ENCODE results near the gene BLOC1S6. TPM values are rescaled to one million over a fixed set of nuclear protein-coding genes. Genes with fewer than 3 reads are reported as not detected.

Gene BLOC1S6
- total RNA-seq, 8 experiments from 2014 or later = 60.1 to 102 (median 70.4) TPM

DNA sequence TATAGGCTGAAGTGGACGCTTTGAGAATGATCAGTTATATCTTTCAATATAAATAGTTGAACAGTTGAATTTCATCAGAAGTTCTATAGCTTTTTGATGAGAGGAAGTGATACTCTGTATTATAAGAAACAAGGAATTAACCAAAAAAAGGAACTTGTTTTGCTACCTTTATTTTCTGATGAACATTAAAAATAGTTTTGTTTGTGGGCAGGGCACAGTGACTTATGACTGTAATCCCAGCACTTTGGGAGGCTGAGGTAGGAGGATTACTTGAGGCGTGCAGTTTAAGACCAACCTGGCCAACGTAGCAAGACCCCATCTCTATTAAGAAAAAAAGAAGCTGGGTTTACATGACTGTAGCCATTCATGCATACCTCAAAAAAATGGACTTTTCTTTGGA lies 16.7 kb downstream of the BLOC1S6 start:
- H3K4me3 ChIP-seq = no peak overlapping the region
- no peak overlapping the region for H3K27ac ChIP-seq
- WGBS, 10 experiments = 83 to 100% (median 100%) methylated on average over 1 to 3 of the region's 3 CpGs; no CpG with 5 or more reads in 3 of the 10 experiments
- in situ Hi-C loops (cut with MboI; ENCODE audit: low pct_unique_long_range_greater_than_20kb in 2 of 9, low sequenced_read_pairs in 9 of 9, unreplicated experiment in 9 of 9) = loop anchor here in 1 of 9 experiments (25.0 kb wide), 1 partner anchor 142 kb away; no protein-coding TSS in a partner anchor
- ATAC-seq (replicated peaks in 6 of 8) = no peak
- H3K4me1 ChIP-seq (replicated peaks in 1 of 2) = no peaks in the 10 kb centered on the region

DNA sequence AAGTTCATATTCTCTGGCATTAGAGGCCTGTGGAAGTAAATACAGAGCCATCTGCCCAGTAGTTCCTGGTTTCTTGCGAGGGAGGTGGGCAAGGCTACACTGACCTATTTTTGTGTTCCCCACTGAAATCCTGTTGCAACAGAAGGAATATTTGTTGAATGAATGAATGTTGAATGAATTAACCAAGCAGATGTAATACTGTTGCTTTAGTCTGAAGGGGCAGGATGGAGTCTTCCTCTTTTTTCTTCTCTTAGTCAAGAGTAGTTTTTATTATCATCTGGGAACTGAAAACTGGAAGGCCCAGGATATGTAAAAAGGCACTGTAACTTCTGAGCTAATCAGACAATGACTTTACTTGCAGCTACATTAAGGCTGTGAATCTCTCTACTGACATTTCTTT lies 17.1 kb downstream of the BLOC1S6 start:
- H3K27ac ChIP-seq = no peak overlapping the region
- no peak overlapping the region for H3K4me3 ChIP-seq
- 22 to 100% (median 89%) methylated on average over 1 of the region's 1 CpG; no CpG with 5 or more reads in 4 of the 10 experiments for WGBS, 10 experiments
- in situ Hi-C loops (cut with MboI; ENCODE audit: low pct_unique_long_range_greater_than_20kb in 2 of 9, low sequenced_read_pairs in 9 of 9, unreplicated experiment in 9 of 9) = loop anchor here in 1 of 9 experiments (25.0 kb wide), 1 partner anchor 142 kb away; no protein-coding TSS in a partner anchor
- peak in 1 of 8 experiments; percentile 12 for ATAC-seq (replicated peaks in 6 of 8)
- H3K4me1 ChIP-seq (replicated peaks in 1 of 2) = no peaks in the 10 kb centered on the region

DNA sequence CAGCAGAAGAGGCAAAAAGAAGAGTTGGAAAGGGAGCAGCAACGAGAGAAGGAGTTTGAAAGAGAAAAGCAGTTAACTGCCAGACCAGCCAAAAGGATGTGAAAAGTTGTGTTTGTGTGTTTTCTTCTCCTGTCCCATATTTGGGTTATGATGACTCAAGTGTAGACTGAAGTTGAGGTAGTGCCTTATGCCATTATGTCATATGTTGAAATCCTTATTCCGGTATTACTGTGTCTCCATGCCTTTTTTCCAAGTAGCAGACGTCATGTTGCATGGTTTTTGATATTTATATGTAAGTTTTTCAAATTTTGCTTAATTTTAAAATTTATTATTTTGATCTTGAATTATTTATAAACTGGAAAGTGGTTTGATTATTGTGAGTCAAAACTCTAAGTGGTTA lies 19.2 kb downstream of the BLOC1S6 start:
- Histone ChIP-seq H3K27ac (no peak overlapping the region), H3K4me1 (replicated peaks in 1 of 2) (no peaks in the 10 kb centered on the region), H3K4me3 (no peak overlapping the region)
- in situ Hi-C loops (cut with MboI; ENCODE audit: low pct_unique_long_range_greater_than_20kb in 2 of 9, low sequenced_read_pairs in 9 of 9, unreplicated experiment in 9 of 9) = loop anchor here in 1 of 9 experiments (25.0 kb wide), 1 partner anchor 144 kb away; no protein-coding TSS in a partner anchor
- 33 to 100% (median 88%) methylated on average over 1 to 3 of the region's 3 CpGs; no CpG with 5 or more reads in 2 of the 10 experiments for WGBS, 10 experiments
- ATAC-seq (replicated peaks in 6 of 8) = no peak

DNA sequence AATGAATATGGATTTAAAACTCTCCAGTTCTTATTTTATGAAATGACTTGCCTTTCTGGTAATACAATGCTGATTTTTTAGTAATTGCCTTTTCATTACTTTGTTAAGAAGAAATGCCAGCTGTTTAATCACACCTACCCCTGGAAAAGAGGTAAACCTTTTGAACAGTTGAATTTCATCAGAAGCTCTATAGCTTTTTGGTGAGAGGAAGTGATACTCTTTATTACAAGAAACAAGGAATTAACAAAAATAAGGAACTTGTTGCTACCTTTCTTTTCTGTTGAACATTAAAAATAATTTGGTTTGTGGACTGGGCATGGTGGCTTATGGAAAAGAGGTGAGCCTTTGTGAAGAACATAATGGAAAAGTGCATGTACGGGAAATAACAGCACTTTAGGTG lies 19.7 kb downstream of the BLOC1S6 start:
- no peak overlapping the region for H3K4me3 ChIP-seq
- H3K27ac ChIP-seq = no peak overlapping the region
- no peak for ATAC-seq (replicated peaks in 6 of 8)
- 67 to 100% (median 100%) methylated on average over 1 of the region's 1 CpG; no CpG with 5 or more reads in 6 of the 10 experiments for WGBS, 10 experiments
- in situ Hi-C loops (cut with MboI; ENCODE audit: low pct_unique_long_range_greater_than_20kb in 2 of 9, low sequenced_read_pairs in 9 of 9, unreplicated experiment in 9 of 9) = loop anchor here in 1 of 9 experiments (25.0 kb wide), 1 partner anchor 145 kb away; no protein-coding TSS in a partner anchor
- H3K4me1 ChIP-seq (replicated peaks in 1 of 2) = no peaks in the 10 kb centered on the region

DNA sequence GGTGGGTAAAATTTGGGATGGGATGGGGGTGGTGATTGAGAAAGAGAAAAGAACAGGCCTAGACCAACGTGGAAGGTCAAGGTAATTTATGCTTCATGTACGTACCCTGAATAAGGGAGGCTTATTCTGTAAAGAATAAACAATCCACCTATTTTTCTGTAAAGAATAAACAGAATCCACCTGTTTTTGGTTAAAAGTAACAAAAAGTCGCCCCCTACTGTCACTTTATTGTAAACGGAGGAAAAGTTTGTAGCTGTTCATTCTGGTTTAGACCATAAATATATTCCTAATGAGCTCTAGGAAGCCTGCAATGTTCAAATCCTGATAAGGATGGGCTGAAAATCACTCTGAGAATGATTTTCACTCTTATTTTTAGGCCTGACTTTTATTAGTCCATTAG lies 24.1 kb downstream of the BLOC1S6 start:
- in situ Hi-C loops (cut with MboI; ENCODE audit: low pct_unique_long_range_greater_than_20kb in 2 of 9, low sequenced_read_pairs in 9 of 9, unreplicated experiment in 9 of 9) = loop anchor here in 2 of 9 experiments (10.0 to 25.0 kb wide), 2 partner anchors 147 to 149 kb away; no protein-coding TSS in a partner anchor
- no peak for ATAC-seq (replicated peaks in 6 of 8)
- WGBS, 10 experiments = 7 to 60% (median 19%) methylated on average over 1 to 4 of the region's 4 CpGs
- Histone ChIP-seq H3K27ac (no peak overlapping the region), H3K4me3 (no peak overlapping the region), H3K4me1 (replicated peaks in 1 of 2) (no peaks in the 10 kb centered on the region)

DNA sequence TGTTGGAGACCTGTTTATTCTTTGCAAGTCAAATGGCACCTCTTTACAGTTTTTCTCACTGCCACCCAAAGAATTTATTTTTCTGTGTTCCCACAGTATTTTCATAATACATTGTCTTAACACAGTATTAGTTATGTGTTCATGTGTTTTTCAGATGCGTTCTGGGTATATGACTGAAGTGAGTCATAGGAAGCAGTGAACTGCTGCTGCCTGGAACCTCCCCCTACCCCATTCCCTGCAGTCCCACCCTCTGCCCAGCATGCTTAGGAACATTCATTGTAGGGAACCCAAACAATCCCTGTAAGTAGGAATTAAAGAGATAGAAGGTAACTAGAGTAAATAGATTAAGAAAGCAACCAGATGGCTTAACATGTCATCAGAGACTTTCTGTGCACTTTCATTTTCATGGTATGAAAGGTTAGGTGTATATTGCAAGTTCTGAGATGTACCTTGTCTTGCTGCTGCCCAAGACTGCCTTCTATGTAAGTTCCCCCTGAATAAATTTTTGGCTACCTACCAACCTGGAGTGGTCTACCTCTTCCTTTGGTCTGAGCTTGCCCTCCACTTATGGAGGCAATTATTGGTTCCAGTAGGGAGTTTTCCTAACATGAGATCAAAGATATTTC lies 25.7 kb downstream of the BLOC1S6 start:
- ATAC-seq (replicated peaks in 6 of 8) = peak; percentile 35 to 86 (median 50)
- Histone ChIP-seq H3K4me3 (no peak overlapping the region), H3K27ac (no peak overlapping the region), H3K4me1 (replicated peaks in 1 of 2) (no peaks in the 10 kb centered on the region)
- in situ Hi-C loops (cut with MboI; ENCODE audit: low pct_unique_long_range_greater_than_20kb in 2 of 9, low sequenced_read_pairs in 9 of 9, unreplicated experiment in 9 of 9) = loop anchor here in 2 of 9 experiments (10.0 to 25.0 kb wide), 2 partner anchors 148 to 151 kb away; no protein-coding TSS in a partner anchor
- WGBS, 10 experiments = 71 to 90% methylated on average over 1 of the region's 1 CpG; no CpG with 5 or more reads in 8 of the 10 experiments

DNA sequence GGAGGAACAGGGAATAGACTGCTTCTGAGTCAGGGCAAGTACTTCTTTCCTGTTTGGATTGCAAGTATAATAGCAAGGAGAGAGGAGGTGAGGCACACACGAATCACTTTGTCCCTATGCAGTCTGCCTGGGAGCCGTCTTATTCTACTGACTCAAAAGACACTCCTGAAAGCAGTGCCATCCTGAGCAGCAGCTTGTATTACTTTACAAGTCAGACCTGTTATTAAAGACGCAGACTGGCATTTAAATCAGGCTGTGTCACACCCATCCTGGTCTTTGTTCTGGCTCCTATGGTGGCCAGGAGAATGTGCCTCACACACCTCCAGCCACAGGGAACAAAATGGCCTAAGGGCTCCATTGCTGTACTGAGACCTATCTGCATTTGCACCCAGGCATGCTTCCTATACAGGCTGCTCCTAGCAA lies 29.7 kb downstream of the BLOC1S6 start:
- in situ Hi-C loops (cut with MboI; ENCODE audit: low pct_unique_long_range_greater_than_20kb in 2 of 9, low sequenced_read_pairs in 9 of 9, unreplicated experiment in 9 of 9) = loop anchor here in 2 of 9 experiments (10.0 to 25.0 kb wide), 2 partner anchors 152 to 155 kb away; no protein-coding TSS in a partner anchor
- 31 to 100% (median 63%) methylated on average over 1 to 3 of the region's 3 CpGs; no CpG with 5 or more reads in 3 of the 10 experiments for WGBS, 10 experiments
- ATAC-seq (replicated peaks in 6 of 8) = no peak
- Histone ChIP-seq H3K4me3 (no peak overlapping the region), H3K27ac (no peak overlapping the region), H3K4me1 (replicated peaks in 1 of 2) (no peaks in the 10 kb centered on the region)

DNA sequence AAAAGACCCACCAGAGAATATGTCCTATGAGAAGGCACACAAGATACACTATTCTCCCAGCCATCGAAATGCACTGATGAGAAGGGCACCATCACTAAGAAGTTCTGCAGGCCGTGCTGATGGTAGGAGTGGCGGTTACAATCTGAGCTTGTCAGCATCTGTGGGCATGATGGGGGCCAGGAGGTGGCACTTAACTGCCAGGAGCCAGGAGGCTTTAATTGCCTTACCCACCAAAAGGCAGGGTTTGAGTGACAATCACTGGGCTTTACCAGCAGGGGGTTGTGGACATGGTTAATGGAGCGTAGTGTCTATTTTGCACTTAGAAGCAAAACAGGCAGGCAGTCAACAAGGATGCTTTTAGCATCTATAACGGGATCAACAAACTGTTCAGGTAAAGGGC lies 31.6 kb downstream of the BLOC1S6 start:
- 60 to 100% (median 83%) methylated on average over 1 to 3 of the region's 5 CpGs; no CpG with 5 or more reads in 4 of the 10 experiments for WGBS, 10 experiments
- H3K4me1 ChIP-seq (replicated peaks in 1 of 2) = no peaks in the 10 kb centered on the region
- no peak overlapping the region for H3K27ac ChIP-seq
- ATAC-seq (replicated peaks in 6 of 8) = no peak
- H3K4me3 ChIP-seq = no peak overlapping the region
- in situ Hi-C loops (cut with MboI; ENCODE audit: low pct_unique_long_range_greater_than_20kb in 2 of 9, low sequenced_read_pairs in 9 of 9, unreplicated experiment in 9 of 9) = loop anchor here in 2 of 9 experiments (10.0 to 25.0 kb wide), 2 partner anchors 154 to 157 kb away; no protein-coding TSS in a partner anchor

DNA sequence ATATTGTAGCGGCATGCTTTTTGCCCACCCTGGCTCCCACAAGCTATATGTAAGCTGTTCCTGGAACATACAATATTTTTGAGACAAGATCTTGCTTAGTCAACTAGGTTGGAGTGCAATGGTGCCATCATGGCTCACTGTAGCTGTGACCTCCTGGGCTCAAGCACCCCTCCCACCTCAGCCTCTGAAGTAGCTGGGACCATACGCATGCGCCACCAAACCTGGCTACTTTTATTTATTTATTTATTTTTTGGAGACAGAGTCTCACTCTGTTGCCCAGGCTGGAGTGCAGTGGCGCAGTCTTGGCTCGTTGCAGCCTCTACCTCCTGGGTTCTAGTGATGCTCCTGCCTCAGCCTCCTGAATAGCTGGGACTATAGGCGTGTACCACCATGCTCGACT lies 41.0 kb downstream of the BLOC1S6 start:
- 70 to 100% (median 89%) methylated on average over 2 to 7 of the region's 7 CpGs; no CpG with 5 or more reads in 2 of the 10 experiments for WGBS, 10 experiments
- Histone ChIP-seq H3K4me1 (replicated peaks in 1 of 2) (no peaks in the 10 kb centered on the region), H3K27ac (no peak overlapping the region), H3K4me3 (no peak overlapping the region)
- no peak for ATAC-seq (replicated peaks in 6 of 8)
- in situ Hi-C loops (cut with MboI; ENCODE audit: low pct_unique_long_range_greater_than_20kb in 2 of 9, low sequenced_read_pairs in 9 of 9, unreplicated experiment in 9 of 9) = no loop called here

DNA sequence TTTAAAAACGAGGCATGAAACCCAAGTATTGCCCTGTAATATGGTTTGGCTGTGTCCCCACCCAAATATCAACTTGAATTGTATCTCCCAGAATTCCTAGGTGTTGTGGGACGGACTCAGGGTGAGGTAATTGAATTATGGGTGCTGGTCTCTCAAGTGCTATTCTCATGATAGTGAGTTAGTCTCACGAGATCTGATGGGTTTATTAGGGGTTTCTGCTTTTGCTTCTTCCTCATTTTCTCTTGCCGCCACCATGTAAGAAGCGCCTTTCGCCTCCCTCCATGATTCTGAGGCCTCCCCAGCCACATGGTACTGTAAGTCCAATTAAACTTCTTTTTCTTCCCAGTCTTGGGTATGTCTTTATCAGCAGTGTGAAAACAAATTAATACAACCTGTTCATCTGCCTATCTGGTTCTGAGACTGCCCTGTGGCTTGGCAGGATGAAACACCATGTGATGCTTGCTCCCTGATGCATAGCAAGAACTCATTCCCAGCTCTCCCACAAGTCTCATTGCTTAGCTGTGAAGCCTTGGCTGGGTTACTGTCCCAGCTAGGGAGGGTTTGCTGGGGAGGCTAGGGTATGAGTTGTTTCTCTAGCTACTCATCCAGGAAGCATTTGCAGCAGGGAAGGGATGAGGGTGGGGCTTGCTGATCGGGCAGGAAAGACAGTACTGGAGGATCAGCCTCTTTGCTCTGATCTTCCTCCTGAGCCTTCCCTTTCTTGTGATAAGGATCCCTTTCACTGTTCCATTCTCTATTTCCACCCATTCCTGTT lies 43.9 kb downstream of the BLOC1S6 start:
- in situ Hi-C loops (cut with MboI; ENCODE audit: low pct_unique_long_range_greater_than_20kb in 2 of 9, low sequenced_read_pairs in 9 of 9, unreplicated experiment in 9 of 9) = no loop called here
- peak in 2 of 8 experiments; percentile 45 to 64 for ATAC-seq (replicated peaks in 6 of 8)
- WGBS, 10 experiments = 0 to 100% (median 69%) methylated on average over 1 to 7 of the region's 7 CpGs
- no peak overlapping the region for H3K4me3 ChIP-seq
- H3K4me1 ChIP-seq (replicated peaks in 1 of 2) = peaks cover 0 to 2% of the 10 kb centered on the region in 2 donors
- no peak overlapping the region for H3K27ac ChIP-seq

DNA sequence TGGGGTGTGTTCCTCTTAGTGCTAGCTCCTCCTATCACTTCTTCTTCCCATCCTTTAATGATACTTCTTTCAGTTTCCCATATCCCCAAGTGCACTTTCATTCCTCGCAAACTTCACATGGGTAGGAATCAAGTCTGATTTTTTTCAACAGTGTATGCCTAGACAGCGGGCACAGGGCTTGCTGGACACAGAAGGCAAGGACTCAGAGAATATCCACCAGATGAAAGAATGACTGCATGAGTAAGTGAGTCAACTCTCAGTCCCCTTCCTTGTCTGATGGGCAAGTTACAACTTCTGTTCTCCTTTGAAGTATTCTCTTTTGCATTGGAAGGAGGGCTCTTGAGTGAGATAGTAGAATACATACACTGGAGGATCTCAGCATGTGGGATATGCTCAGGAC lies 44.6 kb downstream of the BLOC1S6 start:
- Histone ChIP-seq H3K27ac (no peak overlapping the region), H3K4me1 (replicated peaks in 1 of 2) (peaks cover 0 to 2% of the 10 kb centered on the region in 2 donors), H3K4me3 (no peak overlapping the region)
- 0 to 100% (median 68%) methylated on average over 1 to 2 of the region's 2 CpGs; no CpG with 5 or more reads in 2 of the 10 experiments for WGBS, 10 experiments
- ATAC-seq (replicated peaks in 6 of 8) = peak in 2 of 8 experiments; percentile 21 to 25
- in situ Hi-C loops (cut with MboI; ENCODE audit: low pct_unique_long_range_greater_than_20kb in 2 of 9, low sequenced_read_pairs in 9 of 9, unreplicated experiment in 9 of 9) = no loop called here

DNA sequence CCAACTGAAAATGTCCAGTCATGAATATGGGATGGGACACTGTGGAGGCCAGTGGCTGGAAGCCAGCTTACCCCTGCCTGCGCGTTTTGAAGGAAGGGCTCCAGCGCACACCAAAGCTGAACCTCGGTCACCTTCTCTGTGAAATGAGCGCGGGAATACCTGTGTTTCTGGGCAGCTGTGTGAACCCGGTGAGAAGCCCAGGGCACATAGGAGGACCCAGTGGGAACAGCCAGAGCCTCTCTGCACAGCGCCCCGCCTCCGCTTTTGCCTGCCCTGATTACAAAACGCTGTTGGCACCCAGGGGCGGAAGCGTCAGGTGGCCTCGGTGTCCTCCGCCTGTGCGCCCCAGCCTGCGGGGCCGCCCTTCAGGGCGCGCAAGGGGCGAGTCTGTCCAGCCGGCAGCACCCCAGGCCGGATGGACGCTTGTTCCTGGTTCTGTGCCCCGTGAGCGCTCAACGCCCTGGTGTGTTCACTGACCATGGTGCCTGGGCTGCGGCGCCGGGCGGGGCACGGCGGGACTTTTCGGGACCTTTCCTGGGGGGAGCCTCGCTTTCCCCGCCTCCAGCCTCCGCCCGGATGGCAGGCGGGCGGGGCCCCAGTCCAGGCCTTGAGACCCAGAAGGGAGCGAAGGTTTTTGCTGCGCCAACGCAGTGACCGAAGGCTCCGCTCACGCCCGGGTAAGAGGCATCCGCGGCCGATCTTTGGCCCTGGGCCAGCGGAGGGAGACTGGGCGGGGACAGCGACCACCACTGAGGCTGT lies 47.4 kb downstream of the BLOC1S6 start, which contains the start of gene SQOR:
TSS of gene SQOR (plus strand) at position 598 of the 759 bp plus-strand sequence. CDS start 23,895 bp downstream, outside the sequence.
- in situ Hi-C loops (cut with MboI; ENCODE audit: low pct_unique_long_range_greater_than_20kb in 2 of 9, low sequenced_read_pairs in 9 of 9, unreplicated experiment in 9 of 9) = no loop called here
- peak; percentile 58 to 88 (median 82) for ATAC-seq (replicated peaks in 6 of 8)
- peak within 1 kb of the TSS; percentile 12 to 39 (median 35) for H3K4me3 ChIP-seq
- 0 to 40% (median 13%) methylated on average over 1 to 20 of the region's 53 CpGs; no CpG with 5 or more reads in 2 of the 10 experiments for WGBS, 10 experiments
- H3K27ac ChIP-seq = no peak within 1 kb of the TSS
- H3K4me1 ChIP-seq (replicated peaks in 1 of 2) = peaks cover 0 to 2% of the 10 kb centered on the region in 2 donors
